GM19099 (cell line): ENCODE data around the gene CHADL.

Experiments
- POLR2A ChIP-seq: IDR thresholded peaks from 3 replicates; pipeline ENCODE4 v1.6.1; 2011; ENCODE audit warnings: low read depth; ENCODE audit not compliant: insufficient read length; ENCODE audit errors: extremely low read depth

CHADL gene

DNA sequence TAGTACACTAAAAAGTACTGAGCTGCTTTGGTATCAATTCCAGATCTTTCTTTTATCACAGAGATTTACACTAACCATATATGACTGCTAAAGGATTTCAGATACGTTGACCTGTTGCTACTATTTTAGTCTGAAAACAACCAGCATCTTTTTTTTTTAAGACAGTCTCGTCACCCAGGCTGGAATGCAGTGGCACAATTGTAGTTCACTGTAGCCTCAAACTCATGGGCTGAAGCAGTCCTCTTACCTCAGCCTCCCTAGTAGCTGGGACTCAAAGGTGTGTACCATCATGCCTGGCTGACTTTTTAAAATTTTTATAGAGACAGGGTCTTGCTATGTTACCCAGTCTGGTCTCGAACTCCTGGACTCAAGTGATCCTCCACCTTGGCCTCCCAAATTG, 59.8 kb downstream of the CHADL start:
- TF ChIP-seq POLR2A: no peak
